ENCODE results near the gene OR4C11. TPM values are rescaled to one million over a fixed set of nuclear protein-coding genes. Genes with fewer than 3 reads are reported as not detected.

Gene OR4C11
- total and polyA plus RNA-seq, 2 donors (not counting 3 experiments of a cell fraction or from before 2014, with no cell fraction given) = not detected

GRCh38 chr11:55634813-55635212 is 27.4 kb upstream of the OR4C11 start, which contains the start of gene OR4P4:
TSS of gene OR4P4 (plus strand) at chr11:55635113.
- CTCF ChIA-PET = no interaction called here

GRCh38 chr11:55624531-55624930 is 17.1 kb upstream of the OR4C11 start:
- H3K27ac ChIP-seq (ENCODE audit: insufficient read depth, low read depth, low read length) = no peak overlapping the region
- no peaks in the 10 kb centered on the region for H3K9me3 ChIP-seq (replicated peaks; ENCODE audit: control insufficient read depth, insufficient read depth, low read length)
- no peaks in the 10 kb centered on the region for H3K36me3 ChIP-seq (ENCODE audit: control insufficient read depth in 2 of 2, extremely low read depth in 1 of 2, insufficient read depth in 2 of 2, low read length in 2 of 2)
- DNase-seq (ENCODE audit: low read depth, low spot score) (no peak), FAIRE-seq (no peak)
- CTCF ChIA-PET = no interaction called here
- no peak overlapping the region for H2AFZ ChIP-seq (ENCODE audit: low read depth, low read length)
- H4K20me1 ChIP-seq (replicated peaks; ENCODE audit: control insufficient read depth, extremely low read depth, insufficient read depth, low read length) = no peaks in the 10 kb centered on the region
- intact Hi-C loops (cut with micrococcal nuclease) = no loop called here
- POLR2A ChIA-PET = no interaction called here
- BruUV-seq (replicated peaks) = no TSS peak
- no peak overlapping the region for H3K4me3 ChIP-seq (replicated peaks in 1 of 3; ENCODE audit: insufficient read depth in 1 of 3, low read depth in 1 of 3, low read length in 3 of 3)
- no peak overlapping the region for H3K9ac ChIP-seq (replicated peaks; ENCODE audit: extremely low read depth, insufficient read depth, low read length)
- no peaks in the 10 kb centered on the region for H3K9me1 ChIP-seq (replicated peaks; ENCODE audit: control insufficient read depth, extremely low read depth, insufficient read depth, low read length)
- H3K4me1 ChIP-seq (ENCODE audit: control insufficient read depth, extremely low read depth, insufficient read depth, low read length) = no peaks in the 10 kb centered on the region
- TF ChIP-seq CTCF (IDR thresholded peaks at IDR 0.05; ENCODE audit: extremely low read depth in 1 of 2, insufficient read depth in 1 of 2, low read depth in 1 of 2, low read length in 2 of 2) = no peak
- TF ChIP-seq POLR2A (IDR thresholded peaks at IDR 0.05; ENCODE audit: low read depth, low read length) = no peak
- no peak for TF ChIP-seq POLR2AphosphoS5 (IDR thresholded peaks at IDR 0.05; ENCODE audit: insufficient read depth, low read depth, low read length)
- no peak for TF ChIP-seq EZH2 (IDR thresholded peaks at IDR 0.05; ENCODE audit: borderline replicate concordance, low read depth, low read length, severe bottlenecking)
- TF ChIP-seq MAX (IDR thresholded peaks at IDR 0.05; ENCODE audit: insufficient read depth, insufficient read length) = no peak
- dilution Hi-C loops (cut with MboI; ENCODE audit: extremely low pct_ligation_motif_present, low sequenced_read_pairs) = no loop called here
- H3K79me2 ChIP-seq (ENCODE audit: control insufficient read depth, insufficient read depth, low read length) = no peaks in the 10 kb centered on the region
- H3K4me2 ChIP-seq (ENCODE audit: insufficient read depth, low read length) = no peak overlapping the region
- H3K27me3 ChIP-seq (ENCODE audit: control insufficient read depth in 2 of 2, insufficient read depth in 2 of 2, low read length in 2 of 2) = no peaks in the 10 kb centered on the region

More at GRCh38 chr11:55634813-55635212, 27.4 kb upstream of the OR4C11 start, which contains the start of gene OR4P4:
- no TSS peak for BruUV-seq (replicated peaks)
- Histone ChIP-seq H3K4me3 (replicated peaks in 1 of 3; ENCODE audit: insufficient read depth in 1 of 3, low read depth in 1 of 3, low read length in 3 of 3) (no peak within 1 kb of the TSS), H3K9me3 (replicated peaks; ENCODE audit: control insufficient read depth, insufficient read depth, low read length) (peaks cover 2% of the 10 kb centered on the region), H3K9ac (replicated peaks; ENCODE audit: extremely low read depth, insufficient read depth, low read length) (no peak within 1 kb of the TSS), H3K9me1 (replicated peaks; ENCODE audit: control insufficient read depth, extremely low read depth, insufficient read depth, low read length) (no peaks in the 10 kb centered on the region), H2AFZ (ENCODE audit: low read depth, low read length) (no peak within 1 kb of the TSS), H3K79me2 (ENCODE audit: control insufficient read depth, insufficient read depth, low read length) (no peaks in the 10 kb centered on the region), H3K27ac (ENCODE audit: insufficient read depth, low read depth, low read length) (no peak within 1 kb of the TSS), H3K4me2 (ENCODE audit: insufficient read depth, low read length) (no peak within 1 kb of the TSS), H4K20me1 (replicated peaks; ENCODE audit: control insufficient read depth, extremely low read depth, insufficient read depth, low read length) (no peaks in the 10 kb centered on the region), H3K4me1 (ENCODE audit: control insufficient read depth, extremely low read depth, insufficient read depth, low read length) (no peaks in the 10 kb centered on the region), H3K36me3 (ENCODE audit: control insufficient read depth in 2 of 2, extremely low read depth in 1 of 2, insufficient read depth in 2 of 2, low read length in 2 of 2) (no peaks in the 10 kb centered on the region), H3K27me3 (ENCODE audit: control insufficient read depth in 2 of 2, insufficient read depth in 2 of 2, low read length in 2 of 2) (no peaks in the 10 kb centered on the region)
- TF ChIP-seq FOS (IDR thresholded peaks at IDR 0.05; ENCODE audit: borderline replicate concordance, insufficient read depth, low read length) (no peak), MYC (IDR thresholded peaks at IDR 0.05; ENCODE audit: low read depth, low read length) (no peak), MAX (IDR thresholded peaks at IDR 0.05; ENCODE audit: insufficient read depth, insufficient read length) (no peak), JUN (IDR thresholded peaks at IDR 0.05; ENCODE audit: borderline replicate concordance, insufficient read depth, insufficient read length, low read depth) (no peak), POLR2A (IDR thresholded peaks at IDR 0.05; ENCODE audit: low read depth, low read length) (no peak)
- intact Hi-C loops (cut with micrococcal nuclease) (no loop called here), dilution Hi-C loops (cut with MboI; ENCODE audit: extremely low pct_ligation_motif_present, low sequenced_read_pairs) (no loop called here)
- FAIRE-seq = no peak
- DNase-seq (ENCODE audit: low read depth, low spot score) = no peak
- POLR2A ChIA-PET = no interaction called here
